Ishikawa (cell line): Measurements from ENCODE around the gene C1QL3.

ENCODE experiments used
- CREB1 ChIP-seq: IDR thresholded peaks from 2 replicates; pipeline ENCODE4 v1.6.1; 2012; ENCODE audit warnings: low read depth
- EGR1 ChIP-seq: IDR thresholded peaks from 2 replicates; pipeline ENCODE4 v1.6.1; 2012
- FOXM1 ChIP-seq: IDR thresholded peaks from 2 replicates; pipeline ENCODE4 v1.6.1; 2012; ENCODE audit warnings: low read depth, borderline replicate concordance
- MAX ChIP-seq: IDR thresholded peaks from 2 replicates; pipeline ENCODE4 v1.6.1; 2012

GRCh38 chr10:16505161-16505560 is 16.5 kb downstream of the C1QL3 start:
- TF ChIP-seq FOXM1 (no peak), CREB1 (no peak), EGR1 (no peak), MAX (no peak)
